Measurements from ENCODE around the gene HK2.
"Not testable (repeated sequence)": the region's sequence is repeated elsewhere in the genome, so short reads cannot be mapped to it uniquely, and the experiment has no call there.

The HK2 gene

DNA sequence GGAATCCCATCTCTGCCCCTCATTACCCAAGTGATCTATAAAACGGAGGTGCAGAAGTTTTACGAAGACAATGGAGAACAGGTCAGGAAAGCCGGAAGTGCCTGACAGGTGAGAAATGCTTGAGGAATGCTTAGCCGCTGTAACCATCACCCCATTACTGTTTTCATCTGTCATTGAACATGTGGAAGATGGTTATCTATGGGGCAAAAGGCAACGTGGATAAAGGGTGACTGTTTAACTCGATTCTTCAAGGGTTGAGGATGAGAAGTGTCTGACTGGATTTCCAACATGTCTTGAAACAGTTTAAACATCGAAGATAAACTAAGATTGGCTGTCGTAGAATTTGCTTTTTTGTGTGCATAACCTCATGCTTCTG lies 17.3 kb downstream of the HK2 start:
- H3K4me3 ChIP-seq (ENCODE audit: low read length in 2 of 2), result no peak overlapping the region
- H3K27ac ChIP-seq (replicated peaks; ENCODE audit: low read length), result no peak overlapping the region
- H3K27me3 ChIP-seq (ENCODE audit: control insufficient read depth in 3 of 3, insufficient read depth in 3 of 3, low read depth in 1 of 3, low read length in 3 of 3), result no peaks in the 10 kb centered on the region
- H2BK15ac ChIP-seq (ENCODE audit: low read length), result no peak overlapping the region
- H3K4ac ChIP-seq (ENCODE audit: low read length), result no peak overlapping the region
- no peak overlapping the region for H3K14ac ChIP-seq (ENCODE audit: low read length)
- WGBS, 2 donors (ENCODE audit: extremely low coverage in 2 of 2, insufficient read length in 2 of 2, insufficient replicate concordance in 1 of 2), result no CpG with 5 or more reads among the region's 8 CpGs
- H3K9me3 ChIP-seq (replicated peaks in 1 of 2; ENCODE audit: control insufficient read depth in 2 of 2, insufficient read depth in 1 of 2, low read depth in 1 of 2, low read length in 2 of 2), result no peaks in the 10 kb centered on the region
- peaks cover 11 to 23% of the 10 kb centered on the region in 2 donors for H3K36me3 ChIP-seq (replicated peaks in 1 of 2; ENCODE audit: control insufficient read depth in 2 of 2, insufficient read depth in 2 of 2, low read length in 2 of 2)
- H4K91ac ChIP-seq (ENCODE audit: low read depth, low read length, poor library complexity), result no peak overlapping the region
- H3K9ac ChIP-seq (ENCODE audit: low read depth, low read length, poor library complexity), result no peak overlapping the region
- no peak for DNase-seq (ENCODE audit: low spot score)
- no peak overlapping the region for H2BK12ac ChIP-seq (ENCODE audit: low read length)
- no peak overlapping the region for H2AK5ac ChIP-seq (ENCODE audit: low read depth, low read length)
- H2BK5ac ChIP-seq (ENCODE audit: low read length), result no peak overlapping the region
- no peak overlapping the region for H3K18ac ChIP-seq (ENCODE audit: low read length)
- H2BK120ac ChIP-seq (ENCODE audit: low read depth, low read length), result no peak overlapping the region
- no peak overlapping the region for H2AFZ ChIP-seq (ENCODE audit: low read length)
- no peak overlapping the region for H4K8ac ChIP-seq (ENCODE audit: low read depth, low read length)
- peaks cover 11% of the 10 kb centered on the region in 2 donors for H3K4me1 ChIP-seq (ENCODE audit: control insufficient read depth in 2 of 2, insufficient read depth in 1 of 2, low read depth in 1 of 2, low read length in 2 of 2)
- H3K79me1 ChIP-seq (ENCODE audit: low read depth, low read length), result peaks cover 10% of the 10 kb centered on the region
- H3K23ac ChIP-seq (ENCODE audit: low read depth, low read length, poor library complexity), result no peak overlapping the region
- H3K4me2 ChIP-seq (ENCODE audit: insufficient read depth, low read length, poor library complexity, severe bottlenecking), result no peak overlapping the region

- not testable (repeated sequence) for H2AK5ac ChIP-seq (ENCODE audit: low read depth, low read length); H2BK120ac ChIP-seq (ENCODE audit: low read depth, low read length); H4K8ac ChIP-seq (ENCODE audit: low read depth, low read length); H4K91ac ChIP-seq (ENCODE audit: low read depth, low read length, poor library complexity); H3K14ac ChIP-seq (ENCODE audit: low read length); H3K4me2 ChIP-seq (ENCODE audit: insufficient read depth, low read length, poor library complexity, severe bottlenecking); DNase-seq (ENCODE audit: low spot score); H3K23ac ChIP-seq (ENCODE audit: low read depth, low read length, poor library complexity); H3K79me1 ChIP-seq (ENCODE audit: low read depth, low read length); H2BK5ac ChIP-seq (ENCODE audit: low read length); H3K27ac ChIP-seq (replicated peaks; ENCODE audit: low read length); H3K18ac ChIP-seq (ENCODE audit: low read length); H2BK15ac ChIP-seq (ENCODE audit: low read length); H3K4ac ChIP-seq (ENCODE audit: low read length); H3K4me3 ChIP-seq (ENCODE audit: low read length in 2 of 2); H2BK12ac ChIP-seq (ENCODE audit: low read length); H3K9me3 ChIP-seq (replicated peaks in 1 of 2; ENCODE audit: control insufficient read depth in 2 of 2, insufficient read depth in 1 of 2, low read depth in 1 of 2, low read length in 2 of 2); H2AFZ ChIP-seq (ENCODE audit: low read length); H3K9ac ChIP-seq (ENCODE audit: low read depth, low read length, poor library complexity); H3K27me3 ChIP-seq (ENCODE audit: control insufficient read depth in 3 of 3, insufficient read depth in 3 of 3, low read depth in 1 of 3, low read length in 3 of 3)
- no CpG with 5 or more reads among the region's 8 CpGs for WGBS, 2 donors (ENCODE audit: extremely low coverage in 2 of 2, insufficient read length in 2 of 2, insufficient replicate concordance in 1 of 2)
- H3K4me1 ChIP-seq (ENCODE audit: control insufficient read depth in 2 of 2, insufficient read depth in 1 of 2, low read depth in 1 of 2, low read length in 2 of 2), result peaks cover 11% of the 10 kb centered on the region in 2 donors
- peaks cover 12 to 34% of the 10 kb centered on the region in 2 donors for H3K36me3 ChIP-seq (replicated peaks in 1 of 2; ENCODE audit: control insufficient read depth in 2 of 2, insufficient read depth in 2 of 2, low read length in 2 of 2)
Measured at GRCh38 chr2:74853360-74853759, 19.4 kb downstream of the HK2 start.

DNA sequence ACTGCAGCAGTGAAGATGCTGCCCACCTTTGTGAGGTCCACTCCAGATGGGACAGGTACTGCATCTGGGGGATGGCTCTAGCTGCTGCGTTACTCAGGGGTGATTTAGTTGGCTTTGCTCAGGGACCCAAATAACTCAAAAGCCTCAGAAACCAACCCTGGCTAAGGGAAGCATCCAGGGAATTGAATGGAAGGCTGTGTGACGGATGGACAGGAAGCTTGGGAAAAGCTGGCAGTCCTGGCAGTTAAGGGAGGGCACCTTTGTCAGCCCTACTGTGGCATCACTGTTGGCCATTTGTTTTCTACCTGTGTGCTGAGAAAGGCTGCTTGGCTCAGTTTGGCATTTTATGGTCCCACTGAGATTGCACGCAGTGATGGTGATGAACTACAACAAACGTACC lies 20.5 kb downstream of the HK2 start:
- no peak overlapping the region for H2BK5ac ChIP-seq (ENCODE audit: low read length)
- peaks cover 7% of the 10 kb centered on the region for H3K79me1 ChIP-seq (ENCODE audit: low read depth, low read length)
- no peak overlapping the region for H3K27ac ChIP-seq (replicated peaks; ENCODE audit: low read length)
- no peaks in the 10 kb centered on the region for H3K9me3 ChIP-seq (replicated peaks in 1 of 2; ENCODE audit: control insufficient read depth in 2 of 2, insufficient read depth in 1 of 2, low read depth in 1 of 2, low read length in 2 of 2)
- no CpG with 5 or more reads among the region's 4 CpGs for WGBS, 2 donors (ENCODE audit: extremely low coverage in 2 of 2, insufficient read length in 2 of 2, insufficient replicate concordance in 1 of 2)
- no peak overlapping the region for H3K4me2 ChIP-seq (ENCODE audit: insufficient read depth, low read length, poor library complexity, severe bottlenecking)
- no peak overlapping the region for H3K4me3 ChIP-seq (ENCODE audit: low read length in 2 of 2)
- H3K14ac ChIP-seq (ENCODE audit: low read length), result no peak overlapping the region
- no peak overlapping the region for H2AFZ ChIP-seq (ENCODE audit: low read length)
- no peak overlapping the region for H4K8ac ChIP-seq (ENCODE audit: low read depth, low read length)
- H4K91ac ChIP-seq (ENCODE audit: low read depth, low read length, poor library complexity), result no peak overlapping the region
- H2BK12ac ChIP-seq (ENCODE audit: low read length), result no peak overlapping the region
- H3K18ac ChIP-seq (ENCODE audit: low read length), result no peak overlapping the region
- no peak overlapping the region for H2AK5ac ChIP-seq (ENCODE audit: low read depth, low read length)
- H3K27me3 ChIP-seq (ENCODE audit: control insufficient read depth in 3 of 3, insufficient read depth in 3 of 3, low read depth in 1 of 3, low read length in 3 of 3), result no peaks in the 10 kb centered on the region
- H2BK15ac ChIP-seq (ENCODE audit: low read length), result no peak overlapping the region
- no peak overlapping the region for H2BK120ac ChIP-seq (ENCODE audit: low read depth, low read length)
- H3K23ac ChIP-seq (ENCODE audit: low read depth, low read length, poor library complexity), result no peak overlapping the region
- peaks cover 12 to 34% of the 10 kb centered on the region in 2 donors for H3K36me3 ChIP-seq (replicated peaks in 1 of 2; ENCODE audit: control insufficient read depth in 2 of 2, insufficient read depth in 2 of 2, low read length in 2 of 2)
- no peak overlapping the region for H3K9ac ChIP-seq (ENCODE audit: low read depth, low read length, poor library complexity)
- peaks cover 2 to 3% of the 10 kb centered on the region in 2 donors for H3K4me1 ChIP-seq (ENCODE audit: control insufficient read depth in 2 of 2, insufficient read depth in 1 of 2, low read depth in 1 of 2, low read length in 2 of 2)
- no peak overlapping the region for H3K4ac ChIP-seq (ENCODE audit: low read length)
- DNase-seq (ENCODE audit: low spot score), result no peak

GRCh38 chr2:74855114-74855707 lies 21.3 kb downstream of the HK2 start:
- not testable (repeated sequence) for H3K4me2 ChIP-seq (ENCODE audit: insufficient read depth, low read length, poor library complexity, severe bottlenecking); H2AFZ ChIP-seq (ENCODE audit: low read length); H4K91ac ChIP-seq (ENCODE audit: low read depth, low read length, poor library complexity); DNase-seq (ENCODE audit: low spot score); H2BK5ac ChIP-seq (ENCODE audit: low read length); H3K9me3 ChIP-seq (replicated peaks in 1 of 2; ENCODE audit: control insufficient read depth in 2 of 2, insufficient read depth in 1 of 2, low read depth in 1 of 2, low read length in 2 of 2); H3K14ac ChIP-seq (ENCODE audit: low read length); H3K79me1 ChIP-seq (ENCODE audit: low read depth, low read length); H2BK120ac ChIP-seq (ENCODE audit: low read depth, low read length); H3K4ac ChIP-seq (ENCODE audit: low read length); H3K9ac ChIP-seq (ENCODE audit: low read depth, low read length, poor library complexity); H3K23ac ChIP-seq (ENCODE audit: low read depth, low read length, poor library complexity); H2BK12ac ChIP-seq (ENCODE audit: low read length); H3K27me3 ChIP-seq (ENCODE audit: control insufficient read depth in 3 of 3, insufficient read depth in 3 of 3, low read depth in 1 of 3, low read length in 3 of 3); H3K4me3 ChIP-seq (ENCODE audit: low read length in 2 of 2); H4K8ac ChIP-seq (ENCODE audit: low read depth, low read length); H3K27ac ChIP-seq (replicated peaks; ENCODE audit: low read length); H2AK5ac ChIP-seq (ENCODE audit: low read depth, low read length); H2BK15ac ChIP-seq (ENCODE audit: low read length); H3K4me1 ChIP-seq (ENCODE audit: control insufficient read depth in 2 of 2, insufficient read depth in 1 of 2, low read depth in 1 of 2, low read length in 2 of 2); H3K18ac ChIP-seq (ENCODE audit: low read length)
- peaks cover 12 to 34% of the 10 kb centered on the region in 2 donors for H3K36me3 ChIP-seq (replicated peaks in 1 of 2; ENCODE audit: control insufficient read depth in 2 of 2, insufficient read depth in 2 of 2, low read length in 2 of 2)
- WGBS, 2 donors (ENCODE audit: extremely low coverage in 2 of 2, insufficient read length in 2 of 2, insufficient replicate concordance in 1 of 2), result no CpG with 5 or more reads among the region's 16 CpGs
